GM18870 (cell line): ENCODE results near the gene PRRT2.
"Not testable (repeated sequence)": the region's sequence is repeated elsewhere in the genome, so short reads cannot be mapped to it uniquely, and the experiment has no call there.

Experiments used
- ATAC-seq: cut with Tn5 transposase; IDR thresholded peaks from one replicate; pipeline ENCODE4 v1.9.1; 2021; ENCODE audit warnings: moderate library complexity; ENCODE audit not compliant: unreplicated experiment

PRRT2 gene

GRCh38 chr16:29790949-29791844 lies 20.8 kb upstream of the PRRT2 start:
- ATAC-seq, result peak; percentile 3

GRCh38 chr16:29791845-29792807 lies 19.9 kb upstream of the PRRT2 start:
- ATAC-seq, result no peak

- ATAC-seq, result not testable (repeated sequence)
These were observed 18.8 kb upstream of the PRRT2 start for GRCh38 chr16:29793153-29793552.

- ATAC-seq, result no peak
These were observed 17.7 kb upstream of the PRRT2 start for GRCh38 chr16:29794231-29794710.

GRCh38 chr16:29802416-29802935 lies 9.5 kb upstream of the PRRT2 start:
- ATAC-seq, result no peak

- ATAC-seq, result no peak
These were observed 8.0 kb upstream of the PRRT2 start for GRCh38 chr16:29804020-29804419.

GRCh38 chr16:29804455-29805231 lies 7.3 kb upstream of the PRRT2 start:
- no peak for ATAC-seq

GRCh38 chr16:29805232-29806098 lies 6.5 kb upstream of the PRRT2 start:
- ATAC-seq, result peak; percentile 43

GRCh38 chr16:29806099-29806579 lies 5.9 kb upstream of the PRRT2 start, which contains the start of gene MAZ:
MAZ (plus strand) TSS chr16:29806529; CDS start chr16:29806702, 173 bp downstream.
- no peak for ATAC-seq

GRCh38 chr16:29806641-29807425 lies 5.2 kb upstream of the PRRT2 start:
- ATAC-seq, result no peak

- peak; percentile 27 for ATAC-seq
These were observed 4.4 kb upstream of the PRRT2 start for GRCh38 chr16:29807426-29808218.

- no peak for ATAC-seq
These were observed 3.6 kb upstream of the PRRT2 start for GRCh38 chr16:29808219-29808900.

- ATAC-seq, result no peak
These were observed 2.8 kb upstream of the PRRT2 start for GRCh38 chr16:29809031-29809747.

- ATAC-seq, result no peak
These were observed 1.9 kb upstream of the PRRT2 start for GRCh38 chr16:29809850-29810698.

- ATAC-seq, result no peak
These were observed 1.3 kb upstream of the PRRT2 start for GRCh38 chr16:29810699-29811169.
